ENCODE measurements around the gene TRERF1.

DNA sequence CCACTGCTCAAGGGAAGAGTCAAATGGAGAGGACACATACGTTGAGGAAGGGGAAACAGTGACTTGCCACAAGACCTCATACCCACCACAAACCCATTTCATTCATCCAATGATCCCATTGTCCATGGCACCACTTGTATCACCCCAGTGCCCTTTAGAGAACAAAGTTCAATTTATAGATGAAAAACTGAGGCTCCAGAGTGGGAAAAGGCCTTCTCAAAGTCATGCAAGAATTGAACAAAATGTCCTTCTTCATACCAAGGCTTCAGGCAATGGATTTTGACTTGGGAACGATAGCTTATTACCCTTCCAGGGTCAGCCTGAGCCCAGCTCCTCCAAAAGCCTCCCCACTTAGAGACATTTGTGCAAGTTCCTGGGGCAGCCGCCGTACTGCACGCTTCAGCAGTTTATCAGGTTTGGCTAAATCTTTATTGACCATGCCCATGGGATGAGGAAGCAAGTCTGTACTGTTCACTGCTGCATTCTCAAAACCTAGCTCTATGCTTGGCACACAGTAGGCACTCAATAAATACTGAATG lies 186.8 kb downstream of the TRERF1 start:
- TF ChIP-seq, protein P1, sequence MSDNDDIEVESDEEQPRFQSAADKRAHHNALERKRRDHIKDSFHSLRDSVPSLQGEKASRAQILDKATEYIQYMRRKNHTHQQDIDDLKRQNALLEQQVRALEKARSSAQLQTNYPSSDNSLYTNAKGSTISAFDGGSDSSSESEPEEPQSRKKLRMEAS (IDR thresholded peaks at IDR 0.05; ENCODE audit: low read depth): no peak
- TF ChIP-seq, protein P2, sequence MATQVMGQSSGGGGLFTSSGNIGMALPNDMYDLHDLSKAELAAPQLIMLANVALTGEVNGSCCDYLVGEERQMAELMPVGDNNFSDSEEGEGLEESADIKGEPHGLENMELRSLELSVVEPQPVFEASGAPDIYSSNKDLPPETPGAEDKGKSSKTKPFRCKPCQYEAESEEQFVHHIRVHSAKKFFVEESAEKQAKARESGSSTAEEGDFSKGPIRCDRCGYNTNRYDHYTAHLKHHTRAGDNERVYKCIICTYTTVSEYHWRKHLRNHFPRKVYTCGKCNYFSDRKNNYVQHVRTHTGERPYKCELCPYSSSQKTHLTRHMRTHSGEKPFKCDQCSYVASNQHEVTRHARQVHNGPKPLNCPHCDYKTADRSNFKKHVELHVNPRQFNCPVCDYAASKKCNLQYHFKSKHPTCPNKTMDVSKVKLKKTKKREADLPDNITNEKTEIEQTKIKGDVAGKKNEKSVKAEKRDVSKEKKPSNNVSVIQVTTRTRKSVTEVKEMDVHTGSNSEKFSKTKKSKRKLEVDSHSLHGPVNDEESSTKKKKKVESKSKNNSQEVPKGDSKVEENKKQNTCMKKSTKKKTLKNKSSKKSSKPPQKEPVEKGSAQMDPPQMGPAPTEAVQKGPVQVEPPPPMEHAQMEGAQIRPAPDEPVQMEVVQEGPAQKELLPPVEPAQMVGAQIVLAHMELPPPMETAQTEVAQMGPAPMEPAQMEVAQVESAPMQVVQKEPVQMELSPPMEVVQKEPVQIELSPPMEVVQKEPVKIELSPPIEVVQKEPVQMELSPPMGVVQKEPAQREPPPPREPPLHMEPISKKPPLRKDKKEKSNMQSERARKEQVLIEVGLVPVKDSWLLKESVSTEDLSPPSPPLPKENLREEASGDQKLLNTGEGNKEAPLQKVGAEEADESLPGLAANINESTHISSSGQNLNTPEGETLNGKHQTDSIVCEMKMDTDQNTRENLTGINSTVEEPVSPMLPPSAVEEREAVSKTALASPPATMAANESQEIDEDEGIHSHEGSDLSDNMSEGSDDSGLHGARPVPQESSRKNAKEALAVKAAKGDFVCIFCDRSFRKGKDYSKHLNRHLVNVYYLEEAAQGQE (IDR thresholded peaks at IDR 0.05; ENCODE audit: low read depth, low read length): no peak
- TF ChIP-seq, protein P3, sequence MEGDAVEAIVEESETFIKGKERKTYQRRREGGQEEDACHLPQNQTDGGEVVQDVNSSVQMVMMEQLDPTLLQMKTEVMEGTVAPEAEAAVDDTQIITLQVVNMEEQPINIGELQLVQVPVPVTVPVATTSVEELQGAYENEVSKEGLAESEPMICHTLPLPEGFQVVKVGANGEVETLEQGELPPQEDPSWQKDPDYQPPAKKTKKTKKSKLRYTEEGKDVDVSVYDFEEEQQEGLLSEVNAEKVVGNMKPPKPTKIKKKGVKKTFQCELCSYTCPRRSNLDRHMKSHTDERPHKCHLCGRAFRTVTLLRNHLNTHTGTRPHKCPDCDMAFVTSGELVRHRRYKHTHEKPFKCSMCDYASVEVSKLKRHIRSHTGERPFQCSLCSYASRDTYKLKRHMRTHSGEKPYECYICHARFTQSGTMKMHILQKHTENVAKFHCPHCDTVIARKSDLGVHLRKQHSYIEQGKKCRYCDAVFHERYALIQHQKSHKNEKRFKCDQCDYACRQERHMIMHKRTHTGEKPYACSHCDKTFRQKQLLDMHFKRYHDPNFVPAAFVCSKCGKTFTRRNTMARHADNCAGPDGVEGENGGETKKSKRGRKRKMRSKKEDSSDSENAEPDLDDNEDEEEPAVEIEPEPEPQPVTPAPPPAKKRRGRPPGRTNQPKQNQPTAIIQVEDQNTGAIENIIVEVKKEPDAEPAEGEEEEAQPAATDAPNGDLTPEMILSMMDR (IDR thresholded peaks at IDR 0.05): no peak

Data from SK-N-SH (cell line).